ENCODE measurements around the gene BDKRB2. TPM values are rescaled to one million over a fixed set of nuclear protein-coding genes. Genes with fewer than 3 reads are reported as not detected.
A peak's percentile ranks its signal among the peaks of the same experiment; 100 is the strongest.

The BDKRB2 gene
- total and polyA plus RNA-seq, 2 donors (not counting 1 experiment from before 2014, with no cell fraction given): 24.0 to 91.5 TPM

GRCh38 chr14:96205978-96206360 lies 1.3 kb downstream of the BDKRB2 start:
- no peaks in the 10 kb centered on the region for H4K20me1 ChIP-seq (ENCODE audit: control insufficient read depth, extremely low read depth, insufficient read depth, low read length)
- peak overlapping the region; percentile 83 for H3K4me2 ChIP-seq (ENCODE audit: extremely low read depth, insufficient read depth, low read length)
- no peak overlapping the region for H2AFZ ChIP-seq (ENCODE audit: low read length)
- no peaks in the 10 kb centered on the region for H3K9me3 ChIP-seq (ENCODE audit: control insufficient read depth, insufficient read depth, low read depth, low read length)
- H3K27me3 ChIP-seq (ENCODE audit: control insufficient read depth, insufficient read depth, low read length): no peaks in the 10 kb centered on the region
- H3K4me1 ChIP-seq (ENCODE audit: control insufficient read depth, extremely low read depth, insufficient read depth, low read length): peaks cover 7% of the 10 kb centered on the region
- TF ChIP-seq EZH2 (IDR thresholded peaks at IDR 0.05; ENCODE audit: low read length, missing control alignments): no peak
- no peak for TF ChIP-seq CTCF (conservative IDR thresholded peaks at IDR 0.05 in 1 of 2, IDR thresholded peaks at IDR 0.05 in 1 of 2; ENCODE audit: low read depth in 1 of 2, low read length in 2 of 2)
- H3K9ac ChIP-seq (ENCODE audit: insufficient read depth, low read length): peak overlapping the region; percentile 10
- peak overlapping the region; percentile 26 to 92 (median 74) for H3K4me3 ChIP-seq (replicated peaks in 1 of 4; ENCODE audit: control extremely low read depth in 1 of 4, insufficient read depth in 1 of 4, low read depth in 3 of 4, low read length in 4 of 4)
- H3K27ac ChIP-seq (ENCODE audit: insufficient read depth, low read length): peak overlapping the region; percentile 12
- no peaks in the 10 kb centered on the region for H3K36me3 ChIP-seq (ENCODE audit: control insufficient read depth, insufficient read depth, low read length)
- DNase-seq (ENCODE audit: low read depth in 2 of 2): peak in 1 of 2 donors; percentile 30
- H3K79me2 ChIP-seq (ENCODE audit: control insufficient read depth, insufficient read depth, low read length): peaks cover 3% of the 10 kb centered on the region

GRCh38 chr14:96206461-96206860 lies 1.8 kb downstream of the BDKRB2 start:
- H3K4me2 ChIP-seq (ENCODE audit: extremely low read depth, insufficient read depth, low read length): peak overlapping the region; percentile 83
- peak overlapping the region; percentile 26 to 92 (median 74) for H3K4me3 ChIP-seq (replicated peaks in 1 of 4; ENCODE audit: control extremely low read depth in 1 of 4, insufficient read depth in 1 of 4, low read depth in 3 of 4, low read length in 4 of 4)
- H3K36me3 ChIP-seq (ENCODE audit: control insufficient read depth, insufficient read depth, low read length): no peaks in the 10 kb centered on the region
- no peak overlapping the region for H3K9ac ChIP-seq (ENCODE audit: insufficient read depth, low read length)
- H2AFZ ChIP-seq (ENCODE audit: low read length): no peak overlapping the region
- no peak for TF ChIP-seq EZH2 (IDR thresholded peaks at IDR 0.05; ENCODE audit: low read length, missing control alignments)
- TF ChIP-seq CTCF (conservative IDR thresholded peaks at IDR 0.05 in 1 of 2, IDR thresholded peaks at IDR 0.05 in 1 of 2; ENCODE audit: low read depth in 1 of 2, low read length in 2 of 2): no peak
- no peaks in the 10 kb centered on the region for H4K20me1 ChIP-seq (ENCODE audit: control insufficient read depth, extremely low read depth, insufficient read depth, low read length)
- H3K9me3 ChIP-seq (ENCODE audit: control insufficient read depth, insufficient read depth, low read depth, low read length): no peaks in the 10 kb centered on the region
- no peak overlapping the region for H3K27ac ChIP-seq (ENCODE audit: insufficient read depth, low read length)
- H3K4me1 ChIP-seq (ENCODE audit: control insufficient read depth, extremely low read depth, insufficient read depth, low read length): peaks cover 7% of the 10 kb centered on the region
- no peak for DNase-seq (ENCODE audit: low read depth in 2 of 2)
- no peaks in the 10 kb centered on the region for H3K27me3 ChIP-seq (ENCODE audit: control insufficient read depth, insufficient read depth, low read length)
- peaks cover 3% of the 10 kb centered on the region for H3K79me2 ChIP-seq (ENCODE audit: control insufficient read depth, insufficient read depth, low read length)

- H3K4me2 ChIP-seq (ENCODE audit: extremely low read depth, insufficient read depth, low read length): no peak overlapping the region
- peak overlapping the region in 2 of 4 experiments; percentile 81 to 92 for H3K4me3 ChIP-seq (replicated peaks in 1 of 4; ENCODE audit: control extremely low read depth in 1 of 4, insufficient read depth in 1 of 4, low read depth in 3 of 4, low read length in 4 of 4)
- peaks cover 7% of the 10 kb centered on the region for H3K4me1 ChIP-seq (ENCODE audit: control insufficient read depth, extremely low read depth, insufficient read depth, low read length)
- H2AFZ ChIP-seq (ENCODE audit: low read length): no peak overlapping the region
- TF ChIP-seq CTCF (conservative IDR thresholded peaks at IDR 0.05 in 1 of 2, IDR thresholded peaks at IDR 0.05 in 1 of 2; ENCODE audit: low read depth in 1 of 2, low read length in 2 of 2) (no peak), EZH2 (IDR thresholded peaks at IDR 0.05; ENCODE audit: low read length, missing control alignments) (no peak)
- no peak for DNase-seq (ENCODE audit: low read depth in 2 of 2)
- no peaks in the 10 kb centered on the region for H4K20me1 ChIP-seq (ENCODE audit: control insufficient read depth, extremely low read depth, insufficient read depth, low read length)
- H3K9ac ChIP-seq (ENCODE audit: insufficient read depth, low read length): no peak overlapping the region
- H3K27me3 ChIP-seq (ENCODE audit: control insufficient read depth, insufficient read depth, low read length): no peaks in the 10 kb centered on the region
- no peak overlapping the region for H3K27ac ChIP-seq (ENCODE audit: insufficient read depth, low read length)
- H3K9me3 ChIP-seq (ENCODE audit: control insufficient read depth, insufficient read depth, low read depth, low read length): no peaks in the 10 kb centered on the region
- no peaks in the 10 kb centered on the region for H3K36me3 ChIP-seq (ENCODE audit: control insufficient read depth, insufficient read depth, low read length)
- peaks cover 3% of the 10 kb centered on the region for H3K79me2 ChIP-seq (ENCODE audit: control insufficient read depth, insufficient read depth, low read length)
These were observed 3.0 kb downstream of the BDKRB2 start for GRCh38 chr14:96207686-96208085.
